HUDEP-2 (cell line): Measurements from ENCODE around the gene PSME1.

Experiments
- DNase-seq, 76 experiments: peaks; one replicate each; lab custom pipeline; 2025; ENCODE audit not compliant: unreplicated experiment in 76 of 76; lab: John Stamatoyannopoulos, UW

PSME1 gene

GRCh38 chr14:24144451-24144850 lies 8.5 kb downstream of the PSME1 start:
- no peak for DNase-seq

- DNase-seq = no peak
Measured at GRCh38 chr14:24145219-24145618, 9.2 kb downstream of the PSME1 start.

GRCh38 chr14:24145690-24146452 lies 9.9 kb downstream of the PSME1 start:
- no peak for DNase-seq

DNA sequence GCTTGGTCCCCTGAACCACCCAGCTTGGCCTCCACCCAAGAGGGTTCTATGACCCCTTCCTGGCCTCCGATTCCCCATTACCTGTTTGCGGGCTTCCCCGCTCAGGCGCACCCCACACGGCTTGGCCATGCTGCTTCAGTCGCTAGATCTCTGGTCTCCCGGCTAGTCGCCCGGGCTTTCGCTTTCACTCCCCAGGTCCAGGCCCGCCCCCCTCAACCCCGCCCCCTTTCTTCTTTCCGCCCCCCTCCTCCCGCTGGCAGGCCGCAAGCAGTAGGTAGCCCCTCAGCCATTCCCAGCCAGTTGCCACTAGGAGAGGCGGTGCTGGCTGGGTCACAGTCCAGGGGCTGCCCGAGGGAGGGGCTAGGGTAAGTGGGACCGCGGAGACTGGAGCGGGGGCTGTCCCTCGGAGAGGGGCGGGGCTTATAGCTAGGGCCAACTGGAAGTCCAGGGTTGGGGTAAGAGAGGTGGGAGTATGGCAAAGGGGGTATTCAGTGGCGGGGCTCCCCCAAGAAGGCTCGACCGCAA lies 10.5 kb downstream of the PSME1 start, which contains the start of gene PSME2:
TSS of gene PSME2 (minus strand) at position 158 of the 525 bp plus-strand sequence. CDS start at position 129, 29 bp downstream.
- DNase-seq = peak in 75 of 76 experiments; percentile 39 to 94 (median 81)

DNA sequence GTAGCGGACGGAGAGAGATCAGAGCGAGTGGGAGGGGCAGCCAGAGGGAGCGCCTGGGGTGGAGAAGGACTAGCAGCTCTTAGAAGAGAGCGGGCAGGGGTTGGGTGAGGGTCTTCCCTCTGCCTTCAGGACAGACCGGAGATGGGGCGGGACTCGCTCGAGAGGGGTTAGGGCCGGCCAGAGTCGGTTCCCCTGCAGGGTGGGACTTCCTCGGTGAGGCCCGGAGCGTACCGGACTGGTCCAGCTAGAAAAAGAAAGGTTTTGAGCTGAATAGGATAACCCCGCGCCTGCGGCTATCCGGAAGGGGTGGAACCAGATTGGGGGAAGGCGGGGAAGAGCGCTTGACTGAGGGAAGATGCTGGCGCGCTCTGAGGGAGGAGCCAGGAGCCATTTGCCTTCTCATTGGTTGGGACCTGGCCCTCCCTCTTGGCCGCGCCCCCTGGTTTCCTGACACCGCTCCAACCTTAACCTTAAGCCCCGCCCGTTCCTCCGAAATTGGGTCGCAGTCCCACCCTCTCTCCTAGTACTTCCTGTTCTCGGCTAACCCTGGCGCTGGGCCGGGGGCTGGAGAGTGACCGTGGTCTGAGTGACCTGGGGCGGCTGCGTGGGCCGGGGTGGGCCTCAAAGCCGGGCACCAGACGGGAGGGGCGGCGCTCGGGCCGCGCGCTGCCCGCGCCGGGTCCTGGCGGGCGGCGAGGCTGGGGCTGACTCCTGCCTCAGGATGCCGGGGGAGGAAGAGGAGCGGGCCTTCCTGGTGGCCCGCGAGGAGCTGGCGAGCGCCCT lies 11.2 kb downstream of the PSME1 start, which contains the start of gene RNF31:
TSS of gene RNF31 (plus strand) at position 521 of the 783 bp plus-strand sequence. CDS start at position 722, 201 bp downstream.
- DNase-seq = peak; percentile 47 to 99 (median 95)

- DNase-seq = peak in 2 of 76 experiments; percentile 3 to 12
Measured at GRCh38 chr14:24147761-24148428, 11.9 kb downstream of the PSME1 start.

- no peak for DNase-seq
Measured at GRCh38 chr14:24149302-24149969, 13.4 kb downstream of the PSME1 start.

- no peak for DNase-seq
Measured at GRCh38 chr14:24150061-24150460, 14.1 kb downstream of the PSME1 start.

DNA sequence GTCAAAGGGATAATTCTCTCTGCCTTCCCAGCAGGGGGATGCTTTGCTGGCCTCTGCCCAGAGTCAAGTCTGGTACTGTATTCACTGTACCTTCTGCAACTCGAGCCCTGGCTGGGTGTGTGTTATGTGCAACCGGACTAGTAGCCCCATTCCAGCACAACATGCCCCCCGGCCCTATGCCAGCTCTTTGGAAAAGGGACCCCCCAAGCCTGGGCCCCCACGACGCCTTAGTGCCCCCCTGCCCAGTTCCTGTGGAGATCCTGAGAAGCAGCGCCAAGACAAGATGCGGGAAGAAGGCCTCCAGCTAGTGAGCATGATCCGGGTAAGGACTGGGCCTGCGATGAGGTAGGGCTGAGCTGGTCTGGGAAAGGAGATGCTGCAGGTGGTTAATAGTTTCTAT lies 14.6 kb downstream of the PSME1 start:
- no peak for DNase-seq

- no peak for DNase-seq
Measured at GRCh38 chr14:24150993-24151392, 15.0 kb downstream of the PSME1 start.

- DNase-seq = no peak
Measured at GRCh38 chr14:24151404-24152080, 15.5 kb downstream of the PSME1 start.

DNA sequence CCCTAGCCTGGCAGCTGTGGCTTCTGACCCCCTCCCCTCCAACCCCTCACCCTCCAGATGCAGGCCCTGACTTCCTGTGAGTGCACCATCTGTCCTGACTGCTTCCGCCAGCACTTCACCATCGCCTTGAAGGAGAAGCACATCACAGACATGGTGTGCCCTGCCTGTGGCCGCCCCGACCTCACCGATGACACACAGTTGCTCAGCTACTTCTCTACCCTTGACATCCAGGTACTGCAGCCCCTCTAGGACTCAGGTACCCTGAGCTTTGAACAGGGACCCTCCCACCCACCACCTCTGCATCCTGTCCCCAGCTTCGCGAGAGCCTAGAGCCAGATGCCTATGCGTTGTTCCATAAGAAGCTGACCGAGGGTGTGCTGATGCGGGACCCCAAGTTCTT lies 19.1 kb downstream of the PSME1 start:
- DNase-seq = no peak

DNA sequence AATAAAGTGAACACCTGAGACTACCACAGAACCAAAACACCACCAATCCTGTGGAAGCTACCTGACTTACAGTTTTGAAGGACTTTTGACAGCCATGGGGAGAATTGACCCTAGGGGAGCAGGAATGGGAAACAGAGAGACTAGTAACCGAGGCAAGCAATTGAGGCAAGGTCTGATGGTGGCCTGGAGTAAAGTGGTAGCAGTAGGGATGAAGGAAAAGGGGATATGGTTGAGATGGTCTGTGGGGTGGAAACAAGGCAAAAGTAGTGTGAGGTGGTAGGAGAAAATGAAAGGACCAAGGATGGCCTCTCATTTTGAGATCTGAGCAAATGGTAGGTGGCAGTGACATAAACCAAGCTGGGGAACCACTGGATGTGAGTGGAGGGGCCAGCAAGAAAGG lies 20.8 kb downstream of the PSME1 start:
- no peak for DNase-seq

DNA sequence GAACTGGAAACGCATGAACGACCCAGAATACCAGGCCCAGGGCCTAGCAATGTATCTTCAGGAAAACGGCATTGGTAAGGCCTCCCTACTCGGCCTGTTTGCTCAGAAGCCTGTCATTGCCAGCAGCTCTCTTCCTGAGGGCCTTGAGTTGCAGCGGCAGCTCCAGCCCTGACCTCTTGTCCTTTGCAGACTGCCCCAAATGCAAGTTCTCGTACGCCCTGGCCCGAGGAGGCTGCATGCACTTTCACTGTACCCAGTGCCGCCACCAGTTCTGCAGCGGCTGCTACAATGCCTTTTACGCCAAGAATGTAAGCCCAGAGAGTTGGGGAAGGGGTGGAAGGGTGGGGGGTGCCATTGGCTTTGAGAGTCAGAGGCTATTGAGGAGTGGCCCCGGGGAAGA lies 21.3 kb downstream of the PSME1 start:
- DNase-seq = no peak

DNA sequence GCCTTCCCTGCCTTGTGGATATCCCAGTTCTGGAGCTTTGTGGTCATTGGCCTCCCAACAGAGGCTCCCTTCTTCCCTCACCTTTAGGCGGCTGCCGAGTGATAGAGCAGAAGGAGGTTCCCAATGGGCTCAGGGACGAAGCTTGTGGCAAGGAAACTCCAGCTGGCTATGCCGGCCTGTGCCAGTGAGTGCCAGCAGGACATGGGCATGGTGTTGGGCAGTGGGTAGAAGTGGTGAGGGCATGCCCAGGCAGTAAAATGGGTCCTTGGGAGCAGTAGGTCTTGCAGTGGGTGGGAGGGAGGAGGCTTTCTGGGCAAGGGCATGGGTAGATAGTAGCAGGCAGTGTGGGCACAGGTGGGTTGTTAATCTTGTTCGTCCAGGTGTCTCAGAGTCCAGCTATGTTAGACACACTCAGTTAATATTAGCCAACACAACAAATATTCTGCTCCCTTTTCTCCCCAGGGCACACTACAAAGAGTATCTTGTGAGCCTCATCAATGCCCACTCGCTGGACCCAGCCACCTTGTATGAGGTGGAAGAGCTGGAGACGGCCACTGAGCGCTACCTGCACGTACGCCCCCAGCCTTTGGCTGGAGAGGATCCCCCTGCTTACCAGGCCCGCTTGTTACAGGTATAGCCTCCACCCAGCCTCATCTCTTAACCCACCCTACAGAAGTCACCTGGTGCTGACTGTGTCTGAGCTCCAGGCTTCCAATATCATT lies 23.9 kb downstream of the PSME1 start:
- DNase-seq = no peak

DNA sequence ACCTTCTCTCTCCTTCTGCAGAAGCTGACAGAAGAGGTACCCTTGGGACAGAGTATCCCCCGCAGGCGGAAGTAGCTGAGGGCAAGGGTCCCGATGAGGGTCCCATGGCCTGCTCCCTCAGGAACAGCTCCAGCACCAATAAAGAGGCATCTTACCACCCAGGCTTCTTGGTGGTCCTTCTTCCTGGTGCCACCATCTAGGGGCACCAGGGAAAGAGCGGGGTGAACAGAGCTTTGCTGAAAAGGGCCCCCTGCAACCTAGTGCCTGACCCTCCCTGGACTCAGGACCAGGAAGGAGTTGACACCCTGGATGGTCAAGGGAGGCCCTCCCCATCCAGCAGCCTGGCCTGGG lies 24.5 kb downstream of the PSME1 start:
- no peak for DNase-seq

DNA sequence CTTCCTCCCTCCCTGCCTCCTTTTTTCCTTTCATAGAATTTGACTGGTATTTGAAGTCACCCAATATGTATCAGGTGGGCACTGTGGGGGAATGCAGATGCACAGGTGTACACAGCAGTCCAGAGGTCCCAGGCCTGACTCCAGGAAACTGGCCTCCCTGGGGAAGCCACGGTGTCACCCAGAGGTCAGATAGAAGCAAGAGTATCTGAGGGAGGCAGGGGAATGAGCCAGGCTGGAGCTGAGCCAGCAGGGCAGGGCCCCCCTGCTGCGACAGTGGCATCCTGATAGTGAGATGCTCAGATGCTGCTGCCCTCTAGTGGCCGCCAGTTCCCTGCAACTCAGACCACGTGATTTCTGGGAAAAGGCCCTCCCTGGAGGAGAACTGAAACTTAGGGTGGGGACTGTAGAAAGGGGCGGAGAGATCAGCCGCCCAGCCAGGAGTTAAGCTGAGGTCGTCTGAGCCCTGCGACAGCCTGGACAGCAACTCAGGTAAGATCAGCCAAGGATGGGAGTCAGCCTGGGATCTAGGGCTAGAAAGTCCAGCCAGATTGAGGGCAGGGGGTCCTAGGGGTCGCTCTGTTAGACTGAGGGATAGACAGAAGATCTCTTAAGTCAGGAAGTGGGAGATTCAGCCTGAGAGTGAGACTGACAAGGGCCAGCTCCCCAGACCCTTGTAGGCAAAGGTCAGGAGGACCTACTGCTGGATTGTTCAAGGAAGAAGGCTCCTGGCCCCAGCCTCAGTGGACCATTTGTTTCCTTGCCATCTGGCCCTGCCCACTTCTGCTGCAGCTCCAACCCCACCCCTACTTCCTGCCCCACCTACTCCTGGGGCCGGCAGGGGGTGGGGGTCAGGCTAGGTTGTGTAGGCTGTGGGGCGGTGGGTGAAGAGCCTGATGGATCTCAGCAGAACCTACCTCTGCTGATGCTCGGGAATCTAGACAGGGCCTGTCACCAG lies 25.1 kb downstream of the PSME1 start, which contains the start of gene IRF9:
TSS of gene IRF9 (plus strand) at position 416 of the 955 bp plus-strand sequence. CDS start 880 bp downstream, outside the sequence.
- DNase-seq = peak; percentile 33 to 99 (median 96)

DNA sequence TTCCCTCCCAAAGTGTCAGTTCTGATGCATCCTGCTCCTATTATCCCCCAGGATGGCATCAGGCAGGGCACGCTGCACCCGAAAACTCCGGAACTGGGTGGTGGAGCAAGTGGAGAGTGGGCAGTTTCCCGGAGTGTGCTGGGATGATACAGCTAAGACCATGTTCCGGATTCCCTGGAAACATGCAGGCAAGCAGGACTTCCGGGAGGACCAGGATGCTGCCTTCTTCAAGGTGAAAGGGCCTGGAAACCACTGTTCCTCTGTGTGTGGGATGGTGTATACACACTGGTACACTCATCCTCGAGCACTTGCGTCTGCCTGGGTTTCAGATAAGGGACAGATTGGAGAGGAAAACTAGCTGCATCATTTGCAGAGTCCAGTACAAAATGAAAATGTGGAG lies 26.1 kb downstream of the PSME1 start:
- DNase-seq = no peak
